Neural cell (in vitro differentiated cells): Measurements from ENCODE around the gene LY9.

Experiments used
- CTCF ChIP-seq: fragments of 450-650 bp; IDR thresholded peaks from 2 replicates; pipeline ENCODE4 v1.5.1; 2014; ENCODE audit warnings: antibody characterized with exemption, mild to moderate bottlenecking, moderate library complexity; ENCODE audit not compliant: poor library complexity, severe bottlenecking
- EZH2 ChIP-seq: fragments of 200-600, 300-800 bp; shearing (Covaris generic), sonication (generic); IDR thresholded peaks from 2 replicates; pipeline ENCODE4 v1.6.1; 2014; ENCODE audit warnings: antibody characterized with exemption, low read length, borderline replicate concordance, mild to moderate bottlenecking; ENCODE audit not compliant: insufficient read depth, poor library complexity, severe bottlenecking
- MXI1 ChIP-seq: fragments of 450-650 bp; conservative IDR thresholded peaks from 2 replicates; pipeline ENCODE4 v1.6.1; 2014; ENCODE audit warnings: antibody characterized with exemption, mild to moderate bottlenecking; ENCODE audit not compliant: poor library complexity, severe bottlenecking
- TAF1 ChIP-seq: IDR thresholded peaks from 2 replicates; pipeline ENCODE4 v1.6.1; 2012; ENCODE audit warnings: low read depth

GRCh38 chr1:160780398-160780755 is 15.6 kb upstream of the LY9 start:
- TF ChIP-seq CTCF: no peak
- TF ChIP-seq TAF1: no peak
- no peak for TF ChIP-seq EZH2
- TF ChIP-seq MXI1: no peak
